Nephron progenitor cell (in vitro differentiated cells): Measurements from ENCODE around the gene LARGE1.

Experiments
- DNase-seq: peaks from one replicate; pipeline ENCODE4 v3.0.0; 2021
- H3K27ac Mint-ChIP-seq: 2 replicates; pipeline ENCODE4 v1.8.0; 2021; ENCODE audit warnings: mild to moderate bottlenecking, moderate library complexity, mixed read lengths
- H3K27me3 Mint-ChIP-seq: 2 replicates; pipeline ENCODE4 v1.8.0; 2021; ENCODE audit warnings: mild to moderate bottlenecking, low read depth, mixed read lengths; ENCODE audit not compliant: poor library complexity
- H3K36me3 Mint-ChIP-seq: 2 replicates; pipeline ENCODE4 v1.8.0; 2021; ENCODE audit warnings: low read depth, mixed read lengths
- H3K4me1 Mint-ChIP-seq: 2 replicates; pipeline ENCODE4 v1.8.0; 2021; ENCODE audit warnings: mixed read lengths
- H3K4me3 Mint-ChIP-seq: 2 replicates; pipeline ENCODE4 v1.8.0; 2021; ENCODE audit warnings: mild to moderate bottlenecking, moderate library complexity, mixed read lengths
- H3K9me3 Mint-ChIP-seq: 2 replicates; pipeline ENCODE4 v1.8.0; 2021; ENCODE audit warnings: mild to moderate bottlenecking, moderate library complexity, mixed read lengths
- CTCF ChIP-seq: fragments of 200-600 bp; sonication (generic); IDR thresholded peaks from 2 replicates; pipeline ENCODE4 v1.5.0; 2021; ENCODE audit warnings: antibody characterized with exemption

Gene LARGE1

GRCh38 chr22:33303099-33303498 is 617.2 kb downstream of the LARGE1 start:
- Mint-ChIP-seq H3K27ac (no peak overlapping the region), H3K4me1 (peaks cover 49% of the 10 kb centered on the region), H3K9me3 (no peaks in the 10 kb centered on the region), H3K4me3 (no peak overlapping the region), H3K36me3 (peaks cover 7% of the 10 kb centered on the region), H3K27me3 (peaks cover 5% of the 10 kb centered on the region)
- DNase-seq, result no peak
- TF ChIP-seq CTCF, result no peak

GRCh38 chr22:33302549-33302948 is 617.7 kb downstream of the LARGE1 start:
- Mint-ChIP-seq H3K36me3 (peaks cover 10% of the 10 kb centered on the region), H3K9me3 (no peaks in the 10 kb centered on the region), H3K4me3 (no peak overlapping the region), H3K4me1 (peaks cover 52% of the 10 kb centered on the region), H3K27me3 (peaks cover 5% of the 10 kb centered on the region), H3K27ac (no peak overlapping the region)
- TF ChIP-seq CTCF, result no peak
- no peak for DNase-seq

GRCh38 chr22:33302049-33302545 is 618.2 kb downstream of the LARGE1 start:
- no peak overlapping the region for H3K4me3 Mint-ChIP-seq
- H3K9me3 Mint-ChIP-seq, result no peaks in the 10 kb centered on the region
- H3K27me3 Mint-ChIP-seq, result peaks cover 5% of the 10 kb centered on the region
- H3K36me3 Mint-ChIP-seq, result peaks cover 9% of the 10 kb centered on the region
- no peak overlapping the region for H3K27ac Mint-ChIP-seq
- peaks cover 52% of the 10 kb centered on the region for H3K4me1 Mint-ChIP-seq
- TF ChIP-seq CTCF, result peak; percentile 97
- DNase-seq, result peak; percentile 90

- Mint-ChIP-seq H3K9me3 (no peaks in the 10 kb centered on the region), H3K27me3 (no peaks in the 10 kb centered on the region), H3K4me1 (peaks cover 52% of the 10 kb centered on the region), H3K4me3 (no peak overlapping the region), H3K27ac (no peak overlapping the region), H3K36me3 (peaks cover 8% of the 10 kb centered on the region)
- TF ChIP-seq CTCF, result no peak
- no peak for DNase-seq
Observed at GRCh38 chr22:33300165-33300564, 620.1 kb downstream of the LARGE1 start.

- Mint-ChIP-seq H3K27ac (peak overlapping the region; percentile 22), H3K4me1 (peaks cover 52% of the 10 kb centered on the region), H3K36me3 (peaks cover 8% of the 10 kb centered on the region), H3K27me3 (no peaks in the 10 kb centered on the region), H3K9me3 (no peaks in the 10 kb centered on the region), H3K4me3 (no peak overlapping the region)
- peak; percentile 8 for TF ChIP-seq CTCF
- peak; percentile 36 for DNase-seq
Observed at GRCh38 chr22:33299245-33299956, 620.9 kb downstream of the LARGE1 start.

- H3K4me1 Mint-ChIP-seq, result peaks cover 39% of the 10 kb centered on the region
- no peak overlapping the region for H3K27ac Mint-ChIP-seq
- H3K4me3 Mint-ChIP-seq, result no peak overlapping the region
Observed at GRCh38 chr22:33296941-33297340, 623.3 kb downstream of the LARGE1 start.

More at GRCh38 chr22:33296941-33297340, 623.3 kb downstream of the LARGE1 start:
- Mint-ChIP-seq H3K27me3 (no peaks in the 10 kb centered on the region), H3K9me3 (no peaks in the 10 kb centered on the region), H3K36me3 (peaks cover 13% of the 10 kb centered on the region)
- no peak for DNase-seq
- TF ChIP-seq CTCF, result no peak
